GM18868 (cell line): Measurements from ENCODE around the gene ANKRD50.

Experiments
- ATAC-seq: cut with Tn5 transposase; IDR thresholded peaks from one replicate; pipeline ENCODE4 v1.9.1; 2021; ENCODE audit warnings: mild to moderate bottlenecking, moderate library complexity; ENCODE audit not compliant: unreplicated experiment

The ANKRD50 gene

GRCh38 chr4:124640022-124640730, 72.4 kb downstream of the ANKRD50 start:
- ATAC-seq = no peak

DNA sequence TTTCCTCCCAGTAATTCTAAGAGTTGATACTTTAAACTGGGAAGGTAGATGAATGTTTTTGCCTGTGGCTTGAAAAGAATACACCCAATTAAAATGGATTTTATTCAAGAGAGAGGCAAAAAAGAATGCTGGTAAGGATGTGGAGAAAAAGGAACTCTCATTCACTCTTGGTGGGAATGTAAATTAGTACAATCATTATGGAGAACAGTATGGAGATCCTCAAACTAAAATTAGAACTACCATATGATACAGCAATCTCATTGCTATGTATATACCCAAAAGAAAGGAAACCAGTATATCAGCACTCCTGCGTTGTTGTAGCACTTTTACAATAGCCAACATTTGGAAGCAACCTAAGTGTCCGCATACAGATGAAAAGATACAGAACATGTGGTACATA, 75.2 kb downstream of the ANKRD50 start:
- no peak for ATAC-seq

DNA sequence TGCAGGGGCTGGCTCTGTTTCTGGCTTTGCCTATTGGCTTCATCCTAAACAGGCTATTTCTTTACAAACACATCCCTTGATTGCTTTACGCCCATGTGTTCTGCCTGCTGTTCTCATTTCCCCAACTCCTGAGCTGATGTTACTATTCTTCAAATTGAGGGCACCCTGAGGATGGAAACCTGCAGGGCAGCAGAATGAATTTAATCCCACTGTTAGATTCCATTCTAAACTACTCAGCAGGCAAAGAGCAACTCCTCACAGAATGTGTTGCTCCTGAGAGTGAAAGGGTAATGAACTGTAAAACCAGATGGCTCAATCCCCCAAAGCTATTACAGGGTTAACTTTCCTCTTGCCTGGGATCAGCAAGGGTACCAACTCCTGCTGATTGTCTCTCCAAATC, 75.7 kb downstream of the ANKRD50 start:
- no peak for ATAC-seq

- ATAC-seq = no peak
These were observed 77.2 kb downstream of the ANKRD50 start for GRCh38 chr4:124635331-124635730.

DNA sequence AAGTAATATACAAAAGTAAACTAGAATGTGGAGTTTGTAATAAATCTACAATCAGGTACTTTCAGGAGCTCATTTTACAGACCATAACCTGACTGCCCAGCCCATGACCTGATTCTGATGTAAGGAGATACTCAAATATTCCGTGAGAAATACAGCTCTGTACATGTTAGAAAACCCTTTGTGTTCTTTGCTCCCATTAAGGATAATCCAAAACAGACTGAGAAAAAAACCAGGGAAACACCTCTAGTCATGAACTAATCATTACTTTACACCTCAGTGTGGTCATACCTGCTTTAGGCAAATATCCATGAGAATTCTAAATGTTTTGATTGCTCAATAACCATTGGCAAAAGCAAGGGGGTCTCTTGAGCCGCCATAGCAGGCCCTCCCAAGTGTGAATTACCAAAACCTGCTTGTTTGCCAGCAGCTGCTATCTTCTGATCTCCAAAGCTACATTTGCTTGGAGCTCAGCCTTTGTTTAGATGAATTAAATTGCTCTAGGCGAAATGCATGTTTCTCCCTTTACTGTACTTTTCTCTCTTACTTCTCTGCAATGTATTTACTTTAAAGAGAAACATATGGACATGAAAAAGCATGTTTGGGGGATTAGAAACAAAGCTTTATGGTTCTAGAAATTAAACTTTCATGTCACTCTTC, 79.1 kb downstream of the ANKRD50 start:
- ATAC-seq = no peak

- ATAC-seq = no peak
These were observed 80.1 kb downstream of the ANKRD50 start for GRCh38 chr4:124632439-124632838.

- ATAC-seq = peak; percentile 100
These were observed 80.8 kb downstream of the ANKRD50 start for GRCh38 chr4:124631760-124632159.

DNA sequence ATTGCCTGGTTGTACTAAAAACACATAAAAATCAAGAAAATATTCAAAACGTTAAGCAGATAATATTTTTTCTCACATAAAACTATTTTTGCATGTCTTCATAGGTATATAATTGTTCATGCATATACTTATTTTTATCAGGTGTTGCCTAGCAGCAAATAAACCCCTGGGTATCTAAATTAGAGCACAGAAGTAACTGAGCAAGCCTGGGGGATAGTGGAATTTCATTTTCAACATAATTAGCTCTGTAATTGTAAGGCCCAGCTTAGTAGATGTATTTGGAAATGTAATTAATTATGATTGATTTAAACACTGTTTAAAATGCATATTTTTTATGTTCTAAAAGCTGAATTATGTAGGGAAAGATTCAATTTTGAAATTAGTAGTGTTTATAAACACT, 82.9 kb downstream of the ANKRD50 start:
- no peak for ATAC-seq
